Activated CD8-positive, alpha-beta memory T cell treated with anti-CD3 and anti-CD28 coated beads, Interleukin-2, amount 50 U/mL, for 1 hour (primary cell): Measurements from ENCODE around the gene PLAC8.
"Not testable (repeated sequence)": the region's sequence is repeated elsewhere in the genome, so short reads cannot be mapped to it uniquely, and the experiment has no call there.

Experiments used
- DNase-seq: peaks from one replicate; pipeline ENCODE4 v3.0.0-alpha.2; 2020; ENCODE audit errors: extremely low read depth

Gene PLAC8

GRCh38 chr4:83074086-83074704 is 40.3 kb downstream of the PLAC8 start:
- DNase-seq: peak; percentile 57

GRCh38 chr4:83071116-83071515 is 43.4 kb downstream of the PLAC8 start:
- no peak for DNase-seq

- DNase-seq: no peak
Measured at GRCh38 chr4:83067058-83067639, 47.4 kb downstream of the PLAC8 start.

- DNase-seq: no peak
Measured at GRCh38 chr4:83065266-83065665, 49.3 kb downstream of the PLAC8 start.

- no peak for DNase-seq
Measured at GRCh38 chr4:83062739-83063138, 51.8 kb downstream of the PLAC8 start.

- no peak for DNase-seq
Measured at GRCh38 chr4:83054928-83055327, 59.6 kb downstream of the PLAC8 start.

- not testable (repeated sequence) for DNase-seq
Measured at GRCh38 chr4:83048781-83049180, 65.7 kb downstream of the PLAC8 start.

- no peak for DNase-seq
Measured at GRCh38 chr4:83046693-83047473, 67.6 kb downstream of the PLAC8 start.

GRCh38 chr4:83043801-83044407 is 70.6 kb downstream of the PLAC8 start:
- DNase-seq: no peak

- not testable (repeated sequence) for DNase-seq
Measured at GRCh38 chr4:83043157-83043556, 71.4 kb downstream of the PLAC8 start.

GRCh38 chr4:83040269-83040668 is 74.3 kb downstream of the PLAC8 start:
- no peak for DNase-seq
